ENCODE data around the gene NDE1.

DNA sequence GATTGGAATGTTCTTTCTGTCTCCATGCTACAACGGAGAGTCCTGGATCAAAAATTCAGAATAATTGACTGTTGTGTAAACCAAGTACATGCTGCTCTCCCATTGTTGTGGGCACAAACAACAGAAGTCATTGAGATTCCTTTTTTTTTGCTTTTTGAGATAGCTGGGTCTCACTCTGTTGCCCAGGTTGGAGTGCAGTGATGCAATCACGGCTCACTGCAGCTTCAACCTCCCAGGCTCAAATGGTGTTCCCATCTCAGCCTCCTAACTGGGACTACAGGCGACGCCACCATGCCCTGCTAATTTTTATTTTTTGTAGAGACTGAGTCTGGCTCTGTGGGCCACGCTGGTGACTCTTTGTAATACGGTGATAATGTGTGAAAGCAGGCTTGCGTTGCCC lies 24.5 kb downstream of the NDE1 start:
- TF ChIP-seq, protein P1, sequence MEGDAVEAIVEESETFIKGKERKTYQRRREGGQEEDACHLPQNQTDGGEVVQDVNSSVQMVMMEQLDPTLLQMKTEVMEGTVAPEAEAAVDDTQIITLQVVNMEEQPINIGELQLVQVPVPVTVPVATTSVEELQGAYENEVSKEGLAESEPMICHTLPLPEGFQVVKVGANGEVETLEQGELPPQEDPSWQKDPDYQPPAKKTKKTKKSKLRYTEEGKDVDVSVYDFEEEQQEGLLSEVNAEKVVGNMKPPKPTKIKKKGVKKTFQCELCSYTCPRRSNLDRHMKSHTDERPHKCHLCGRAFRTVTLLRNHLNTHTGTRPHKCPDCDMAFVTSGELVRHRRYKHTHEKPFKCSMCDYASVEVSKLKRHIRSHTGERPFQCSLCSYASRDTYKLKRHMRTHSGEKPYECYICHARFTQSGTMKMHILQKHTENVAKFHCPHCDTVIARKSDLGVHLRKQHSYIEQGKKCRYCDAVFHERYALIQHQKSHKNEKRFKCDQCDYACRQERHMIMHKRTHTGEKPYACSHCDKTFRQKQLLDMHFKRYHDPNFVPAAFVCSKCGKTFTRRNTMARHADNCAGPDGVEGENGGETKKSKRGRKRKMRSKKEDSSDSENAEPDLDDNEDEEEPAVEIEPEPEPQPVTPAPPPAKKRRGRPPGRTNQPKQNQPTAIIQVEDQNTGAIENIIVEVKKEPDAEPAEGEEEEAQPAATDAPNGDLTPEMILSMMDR (IDR thresholded peaks at IDR 0.05; ENCODE audit: low read length) = no peak
- TF ChIP-seq EZH2 (IDR thresholded peaks at IDR 0.05; ENCODE audit: borderline replicate concordance, low read length) = no peak
